Fibroblast of skin of left quadriceps (primary cell): ENCODE results near the gene ERC2.
A peak's percentile ranks its signal among the peaks of the same experiment; 100 is the strongest.
"Not testable (repeated sequence)": the region's sequence is repeated elsewhere in the genome, so short reads cannot be mapped to it uniquely, and the experiment has no call there.

ENCODE experiments used
- DNase-seq, 2 experiments: peaks; one replicate each; pipeline ENCODE4 v3.0.0-alpha.2; 2013; ENCODE audit warnings: low read depth in 2 of 2

Gene ERC2

GRCh38 chr3:56122911-56123310 is 345.4 kb downstream of the ERC2 start:
- DNase-seq = no peak

- DNase-seq = no peak
Observed at GRCh38 chr3:56121716-56122115, 346.6 kb downstream of the ERC2 start.

- DNase-seq = peak; percentile 71 to 77
Observed at GRCh38 chr3:56119575-56120349, 348.5 kb downstream of the ERC2 start.

GRCh38 chr3:56118968-56119367 is 349.3 kb downstream of the ERC2 start:
- no peak for DNase-seq

- DNase-seq = no peak
Observed at GRCh38 chr3:56115698-56116097, 352.6 kb downstream of the ERC2 start.

GRCh38 chr3:56115199-56115598 is 353.1 kb downstream of the ERC2 start:
- no peak for DNase-seq

- DNase-seq = no peak
Observed at GRCh38 chr3:56113908-56114307, 354.4 kb downstream of the ERC2 start.

- DNase-seq = peak; percentile 59 to 70
Observed at GRCh38 chr3:56113231-56113630, 355.0 kb downstream of the ERC2 start.

GRCh38 chr3:56111606-56112304 is 356.5 kb downstream of the ERC2 start:
- DNase-seq = peak; percentile 69

GRCh38 chr3:56110886-56111285 is 357.4 kb downstream of the ERC2 start:
- no peak for DNase-seq

- DNase-seq = no peak
Observed at GRCh38 chr3:56107157-56107556, 361.1 kb downstream of the ERC2 start.

GRCh38 chr3:56102032-56102431 is 366.2 kb downstream of the ERC2 start:
- no peak for DNase-seq

GRCh38 chr3:56101576-56101975 is 366.7 kb downstream of the ERC2 start:
- no peak for DNase-seq

- DNase-seq = no peak
Observed at GRCh38 chr3:56096999-56097398, 371.3 kb downstream of the ERC2 start.

GRCh38 chr3:56094170-56094569 is 374.1 kb downstream of the ERC2 start:
- DNase-seq = no peak

- no peak for DNase-seq
Observed at GRCh38 chr3:56089739-56090138, 378.5 kb downstream of the ERC2 start.

- DNase-seq = no peak
Observed at GRCh38 chr3:56087451-56088053, 380.7 kb downstream of the ERC2 start.

- DNase-seq = peak; percentile 54 to 67
Observed at GRCh38 chr3:56086355-56086754, 381.9 kb downstream of the ERC2 start.

GRCh38 chr3:56081246-56081645 is 387.0 kb downstream of the ERC2 start:
- no peak for DNase-seq

GRCh38 chr3:56076746-56077145 is 391.5 kb downstream of the ERC2 start:
- no peak for DNase-seq

GRCh38 chr3:56075089-56075488 is 393.2 kb downstream of the ERC2 start:
- DNase-seq = no peak

- no peak for DNase-seq
Observed at GRCh38 chr3:56069766-56070165, 398.5 kb downstream of the ERC2 start.

GRCh38 chr3:56066405-56066804 is 401.9 kb downstream of the ERC2 start:
- DNase-seq = not testable (repeated sequence)
